IPS-15b (cell line): ENCODE results near the gene MYPOP.

Experiments
- H3K27me3 ChIP-seq: one replicate; pipeline ENCODE4 v1.6.1; 2013; ENCODE audit warnings: low read length; ENCODE audit not compliant: control insufficient read depth, insufficient read depth
- H3K36me3 ChIP-seq: one replicate; pipeline ENCODE4 v1.6.1; 2013; ENCODE audit warnings: low read length; ENCODE audit not compliant: control insufficient read depth, insufficient read depth
- H3K4me1 ChIP-seq: one replicate; pipeline ENCODE4 v1.6.1; 2013; ENCODE audit warnings: mild to moderate bottlenecking, low read length; ENCODE audit not compliant: control insufficient read depth, insufficient read depth
- H3K4me3 ChIP-seq: one replicate; pipeline ENCODE4 v1.5.1; 2013; ENCODE audit warnings: low read depth, low read length
- H3K9ac ChIP-seq: one replicate; pipeline ENCODE4 v1.6.1; 2013; ENCODE audit warnings: low read depth, mild to moderate bottlenecking, low read length
- H3K9me3 ChIP-seq: one replicate; pipeline ENCODE4 v1.6.1; 2013; ENCODE audit warnings: mild to moderate bottlenecking, low read length; ENCODE audit not compliant: control insufficient read depth, insufficient read depth

The MYPOP gene

DNA sequence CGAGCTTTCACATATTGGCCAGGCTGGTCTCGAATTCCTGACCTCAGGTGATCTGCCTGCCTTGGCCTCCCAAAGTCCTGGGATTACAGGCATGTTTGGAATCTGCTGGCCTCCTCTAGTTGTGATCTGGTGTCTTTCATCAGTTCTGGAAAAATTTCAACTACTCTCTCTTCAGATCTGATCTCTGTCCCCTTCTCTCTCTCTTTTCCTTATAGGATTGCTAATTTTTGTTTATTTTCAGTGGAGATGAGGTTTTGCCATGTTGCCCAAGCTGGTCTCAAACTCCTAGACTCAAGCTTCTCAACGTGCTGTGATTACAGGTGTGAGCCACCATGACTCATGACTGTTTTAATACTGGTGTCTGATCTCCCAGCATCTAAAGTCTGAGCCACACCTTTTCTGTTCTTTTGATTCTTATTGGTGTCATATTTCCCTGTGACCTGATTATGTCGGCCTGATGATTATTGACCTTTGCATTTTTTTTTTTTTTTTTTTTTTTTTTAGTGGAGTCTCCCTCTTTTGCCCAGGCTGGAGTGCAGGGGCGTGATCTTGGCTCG is 22.6 kb upstream of the MYPOP start:
- Histone ChIP-seq H3K36me3 (no peaks in the 10 kb centered on the region), H3K9ac (no peak overlapping the region), H3K4me3 (no peak overlapping the region), H3K9me3 (no peaks in the 10 kb centered on the region), H3K4me1 (no peaks in the 10 kb centered on the region), H3K27me3 (peaks cover 12% of the 10 kb centered on the region)

DNA sequence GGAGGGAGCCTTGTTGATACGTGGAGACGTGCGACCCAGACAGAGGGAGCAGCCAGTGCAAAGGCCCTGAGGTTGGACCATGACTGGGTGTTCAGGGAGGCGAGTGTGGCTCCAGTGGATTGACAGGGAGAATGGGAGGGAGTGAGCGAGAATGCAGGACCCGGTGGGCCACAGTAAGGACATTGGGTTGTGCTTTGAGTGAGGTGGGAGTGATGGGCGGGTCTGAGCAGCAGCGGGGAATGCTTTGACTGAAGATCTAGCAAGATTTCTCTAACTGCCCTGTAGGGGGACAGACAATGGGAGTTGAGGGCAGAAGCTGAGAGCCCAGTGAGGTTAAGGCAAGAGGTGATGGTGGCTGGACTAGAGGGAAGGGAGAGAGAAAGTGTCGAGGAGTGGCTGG is 19.9 kb upstream of the MYPOP start:
- Histone ChIP-seq H3K27me3 (no peaks in the 10 kb centered on the region), H3K9me3 (no peaks in the 10 kb centered on the region), H3K9ac (no peak overlapping the region), H3K4me1 (no peaks in the 10 kb centered on the region), H3K36me3 (no peaks in the 10 kb centered on the region), H3K4me3 (no peak overlapping the region)

DNA sequence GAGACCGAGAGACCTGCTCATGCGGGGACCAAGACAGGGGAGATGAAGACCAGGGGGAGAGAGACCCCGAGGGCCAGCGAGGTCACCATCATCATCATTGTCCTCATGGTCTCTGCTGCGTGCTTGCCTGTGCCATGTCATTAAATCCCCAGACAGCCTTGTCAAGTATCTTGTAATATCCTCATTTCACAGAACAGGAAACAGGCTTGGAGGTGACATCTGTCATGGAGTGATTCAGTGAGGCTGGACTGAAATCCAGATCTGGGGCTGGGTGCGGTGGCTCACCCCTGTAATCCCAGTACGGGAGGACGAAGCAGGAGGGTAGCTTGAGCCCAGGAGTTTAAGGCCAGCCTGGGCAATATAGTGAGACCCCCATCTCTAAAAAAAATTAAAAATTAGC is 18.0 kb upstream of the MYPOP start:
- no peaks in the 10 kb centered on the region for H3K36me3 ChIP-seq
- H3K9me3 ChIP-seq: no peaks in the 10 kb centered on the region
- no peak overlapping the region for H3K4me3 ChIP-seq
- no peak overlapping the region for H3K9ac ChIP-seq
- no peaks in the 10 kb centered on the region for H3K27me3 ChIP-seq
- no peaks in the 10 kb centered on the region for H3K4me1 ChIP-seq

DNA sequence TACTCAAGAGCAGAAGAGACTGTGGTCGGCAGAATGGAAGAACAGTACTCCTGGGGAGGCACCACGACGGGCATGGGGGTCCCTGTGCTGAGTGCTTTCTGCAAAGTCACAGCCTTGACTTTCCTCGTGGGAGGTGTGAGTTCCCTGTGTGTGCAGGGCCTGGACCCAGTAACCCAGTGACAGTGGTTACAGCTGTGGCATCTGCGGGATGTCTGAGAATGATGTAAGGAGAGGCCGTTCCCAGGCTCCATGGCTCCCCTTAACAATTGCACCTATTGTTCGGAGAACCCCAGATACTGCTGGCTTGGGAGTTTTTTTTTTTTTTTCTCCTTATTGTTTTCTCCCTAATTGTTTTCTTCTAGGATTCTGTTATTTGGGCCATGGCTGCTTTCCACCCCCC is 17.3 kb upstream of the MYPOP start:
- Histone ChIP-seq H3K9ac (no peak overlapping the region), H3K4me3 (no peak overlapping the region), H3K27me3 (no peaks in the 10 kb centered on the region), H3K36me3 (no peaks in the 10 kb centered on the region), H3K4me1 (no peaks in the 10 kb centered on the region), H3K9me3 (no peaks in the 10 kb centered on the region)

DNA sequence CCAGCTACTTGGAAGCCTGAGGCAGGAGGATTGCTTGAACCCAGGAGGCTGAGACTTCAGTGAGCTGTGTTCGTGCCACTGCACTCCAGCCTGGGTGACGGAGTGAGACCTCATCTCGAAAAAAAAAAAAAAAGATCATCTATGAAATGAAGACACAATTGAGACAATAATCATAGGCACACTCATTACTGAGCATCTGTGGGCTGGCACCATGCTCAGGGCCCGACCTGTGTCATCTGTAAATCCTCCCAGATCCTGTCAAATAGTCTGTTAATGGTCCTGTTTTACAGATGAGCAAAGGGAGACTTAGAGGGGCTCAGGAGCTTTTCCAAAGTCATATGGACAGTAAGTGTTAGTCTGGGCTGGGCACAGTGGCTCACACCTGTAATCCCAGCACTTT is 16.3 kb upstream of the MYPOP start:
- Histone ChIP-seq H3K27me3 (no peaks in the 10 kb centered on the region), H3K4me1 (no peaks in the 10 kb centered on the region), H3K9me3 (no peaks in the 10 kb centered on the region), H3K9ac (no peak overlapping the region), H3K4me3 (no peak overlapping the region), H3K36me3 (no peaks in the 10 kb centered on the region)

DNA sequence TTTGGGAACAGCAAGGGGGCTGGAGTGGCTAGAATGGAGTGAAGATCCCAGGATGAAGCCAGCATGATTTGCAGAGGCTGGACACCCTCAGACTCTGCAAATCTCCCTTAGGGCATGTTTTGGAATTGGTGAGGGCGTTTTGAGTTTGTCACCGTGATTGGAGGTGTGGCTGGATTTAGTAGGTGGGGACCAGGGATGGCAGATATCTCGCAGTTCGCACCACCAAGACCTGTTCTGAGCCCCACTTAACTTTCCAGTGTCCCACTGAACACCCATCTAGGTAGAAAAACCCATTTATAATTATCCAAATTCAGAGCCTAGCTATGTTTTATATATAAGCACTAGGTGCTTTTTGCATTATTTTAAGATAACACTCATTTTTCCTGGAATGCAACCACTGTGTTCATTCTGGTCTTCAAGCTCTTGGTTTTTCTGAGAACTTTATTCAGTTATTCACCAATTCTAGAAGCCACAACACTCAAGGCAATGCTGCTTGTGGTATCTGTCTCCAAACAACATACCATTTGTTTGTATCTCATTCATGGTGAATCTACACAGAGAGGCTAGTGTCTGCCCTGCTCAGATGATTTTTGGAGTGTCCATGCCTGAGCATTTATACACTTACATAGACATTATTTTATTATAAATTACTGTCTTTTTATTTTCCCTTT is 15.1 kb upstream of the MYPOP start:
- no peaks in the 10 kb centered on the region for H3K27me3 ChIP-seq
- H3K9me3 ChIP-seq: no peaks in the 10 kb centered on the region
- no peaks in the 10 kb centered on the region for H3K36me3 ChIP-seq
- H3K4me3 ChIP-seq: no peak overlapping the region
- H3K4me1 ChIP-seq: no peaks in the 10 kb centered on the region
- H3K9ac ChIP-seq: no peak overlapping the region

DNA sequence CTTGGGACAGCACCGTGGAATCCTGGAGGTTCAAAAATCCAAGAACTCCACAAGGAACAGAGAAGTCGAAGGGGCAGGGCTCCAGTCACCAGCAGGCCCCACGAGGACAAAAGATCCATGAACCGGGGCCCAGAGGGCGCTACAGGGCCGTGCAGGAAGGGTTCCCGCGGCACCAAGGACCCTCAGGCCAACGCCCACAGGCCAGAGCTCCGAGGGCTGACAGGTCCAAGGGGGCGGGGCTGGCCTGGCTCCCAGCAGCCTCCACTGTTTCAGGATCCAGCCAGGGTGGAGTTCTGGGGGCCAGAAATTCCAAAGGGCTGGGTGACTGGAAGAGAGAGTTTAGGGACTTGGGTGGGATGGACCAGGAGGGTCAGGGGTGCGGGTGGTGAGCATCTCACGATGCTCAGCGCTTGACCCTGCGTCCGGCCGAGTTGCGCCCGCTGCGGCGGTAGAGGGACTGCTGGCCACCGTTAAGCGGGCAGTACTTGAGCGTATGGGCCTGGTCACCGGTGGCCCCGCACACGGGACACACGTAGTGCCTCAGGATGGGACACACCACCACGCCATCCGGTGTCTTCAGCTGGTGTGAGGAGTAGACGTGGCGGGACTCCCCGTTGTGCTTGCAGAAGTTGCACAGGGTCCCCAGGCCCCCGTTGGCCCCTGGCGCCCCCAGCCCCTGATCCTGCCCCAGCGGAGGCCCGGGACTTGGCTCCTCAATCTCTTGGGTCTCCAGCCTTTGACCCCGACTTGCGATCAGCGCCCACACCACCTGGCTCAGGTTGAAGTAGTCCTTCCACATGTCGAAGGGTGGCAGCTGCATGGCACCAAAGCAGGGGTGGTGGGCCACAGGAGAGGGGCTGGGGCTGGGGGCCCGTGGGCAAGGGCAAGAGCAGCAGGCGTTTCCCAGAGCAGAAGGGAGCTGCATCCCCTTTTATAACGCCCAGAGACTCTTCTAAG is 11.7 kb upstream of the MYPOP start, which contains the start of gene NANOS2:
NANOS2 (minus strand) TSS at position 905 of the 957 bp plus-strand sequence; CDS start at position 820, 85 bp downstream.
- Histone ChIP-seq H3K4me1 (no peaks in the 10 kb centered on the region), H3K27me3 (no peaks in the 10 kb centered on the region)

DNA sequence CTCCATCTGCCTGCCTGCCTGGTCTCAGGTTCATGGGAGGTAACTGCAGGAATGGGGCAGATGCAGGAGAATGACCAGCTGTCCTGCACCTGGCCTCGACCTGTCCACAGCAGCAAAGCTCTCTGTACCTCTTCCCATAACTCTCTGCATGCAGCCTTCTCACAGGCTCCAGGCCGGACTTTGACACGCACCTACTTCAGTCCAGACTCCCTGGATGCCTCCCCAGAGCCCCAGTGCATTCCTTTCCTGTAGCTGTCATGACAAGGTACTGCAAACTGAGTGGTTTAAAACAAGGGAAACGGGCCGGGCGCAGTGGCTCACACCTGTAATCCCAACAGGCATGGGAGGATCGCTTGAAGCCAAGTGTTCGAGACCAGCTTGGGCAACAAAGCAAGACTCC is 8.9 kb upstream of the MYPOP start:
- no peaks in the 10 kb centered on the region for H3K4me1 ChIP-seq
- no peak overlapping the region for H3K4me3 ChIP-seq
- no peaks in the 10 kb centered on the region for H3K27me3 ChIP-seq
- no peaks in the 10 kb centered on the region for H3K36me3 ChIP-seq
- peak overlapping the region; percentile 12 for H3K9ac ChIP-seq
- H3K9me3 ChIP-seq: no peaks in the 10 kb centered on the region

More for the DNA sequence above, 11.7 kb upstream of the MYPOP start, which contains the start of gene NANOS2:
- Histone ChIP-seq H3K36me3 (no peaks in the 10 kb centered on the region), H3K9ac (no peak within 1 kb of the TSS), H3K9me3 (no peaks in the 10 kb centered on the region), H3K4me3 (no peak within 1 kb of the TSS)

DNA sequence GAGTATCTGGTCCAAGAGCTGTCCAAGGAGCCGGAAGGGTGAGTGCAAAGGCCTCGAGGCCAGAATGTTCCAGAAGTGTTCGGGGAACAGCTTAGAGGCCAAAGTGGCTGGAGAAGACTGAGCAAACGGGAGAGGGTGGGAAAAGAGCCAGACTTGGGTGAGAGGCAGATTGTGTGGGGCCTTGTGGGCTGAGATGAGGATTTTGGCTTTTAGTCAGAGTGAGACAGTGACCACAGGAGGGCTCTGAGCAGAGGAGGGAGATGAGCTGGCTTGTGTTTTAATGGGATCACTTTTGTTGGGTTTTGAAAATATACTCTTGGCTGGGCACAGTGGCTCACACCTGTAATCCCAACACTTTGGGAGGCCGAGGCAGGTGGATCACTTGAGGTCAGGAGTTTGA is 6.5 kb upstream of the MYPOP start:
- no peak overlapping the region for H3K4me3 ChIP-seq
- no peaks in the 10 kb centered on the region for H3K4me1 ChIP-seq
- no peak overlapping the region for H3K9ac ChIP-seq
- H3K9me3 ChIP-seq: no peaks in the 10 kb centered on the region
- no peaks in the 10 kb centered on the region for H3K27me3 ChIP-seq
- H3K36me3 ChIP-seq: no peaks in the 10 kb centered on the region

DNA sequence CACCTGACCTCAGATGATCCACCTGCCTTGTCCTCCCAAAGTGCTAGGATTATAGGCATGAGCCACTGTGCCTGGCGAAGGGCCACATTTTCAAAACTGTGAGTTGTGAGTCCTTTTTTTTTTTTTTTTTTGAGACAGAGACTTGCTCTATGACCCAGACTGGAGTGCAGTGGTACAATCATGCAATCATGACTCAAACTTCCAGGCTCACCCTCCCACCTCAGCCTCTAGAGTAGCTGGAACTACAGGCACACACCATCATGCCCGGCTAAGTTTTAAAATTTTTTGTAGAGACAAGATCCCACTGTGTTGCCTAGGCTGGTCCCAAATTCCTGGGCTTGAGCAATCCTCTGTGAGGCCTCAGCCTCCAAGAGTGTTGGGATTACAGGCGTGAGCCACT is 3.8 kb upstream of the MYPOP start:
- Histone ChIP-seq H3K27me3 (peaks cover 3% of the 10 kb centered on the region), H3K36me3 (no peaks in the 10 kb centered on the region), H3K9me3 (no peaks in the 10 kb centered on the region), H3K4me1 (no peaks in the 10 kb centered on the region), H3K9ac (no peak overlapping the region), H3K4me3 (no peak overlapping the region)

DNA sequence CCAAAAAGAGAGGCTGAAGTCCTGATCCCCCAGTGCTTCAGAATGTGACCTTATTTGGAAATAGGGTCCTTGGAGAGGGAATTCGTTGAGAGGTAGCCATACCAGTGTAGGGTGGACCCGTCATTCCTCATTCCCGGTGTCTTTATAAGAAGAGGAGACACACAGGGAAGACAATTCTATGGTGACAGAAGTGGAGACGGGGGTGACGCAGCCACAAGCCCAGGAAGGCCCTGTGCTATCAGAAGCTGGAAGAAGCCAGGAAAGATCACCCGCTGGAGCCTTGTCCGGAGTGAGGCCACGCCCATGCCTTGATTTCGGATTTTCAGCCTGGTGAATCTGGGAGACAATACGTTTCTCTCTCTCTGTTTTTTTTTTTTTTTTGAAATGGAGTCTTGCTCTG is 2.6 kb upstream of the MYPOP start:
- H3K4me1 ChIP-seq: peaks cover 6% of the 10 kb centered on the region
- no peak overlapping the region for H3K4me3 ChIP-seq
- no peaks in the 10 kb centered on the region for H3K9me3 ChIP-seq
- peaks cover 10% of the 10 kb centered on the region for H3K27me3 ChIP-seq
- no peak overlapping the region for H3K9ac ChIP-seq
- H3K36me3 ChIP-seq: no peaks in the 10 kb centered on the region
